Measurements from ENCODE around the gene DNAJB13.

GRCh38 chr11:73932781-73933180, 18.0 kb upstream of the DNAJB13 start:
- TF ChIP-seq CTCF (IDR thresholded peaks at IDR 0.05; ENCODE audit: low read length) (no peak), EZH2 (optimal IDR thresholded peaks at IDR 0.05; ENCODE audit: low read depth, low read length) (no peak), EZH2phosphoT487 (IDR thresholded peaks at IDR 0.05; ENCODE audit: low read length) (no peak)
